Stimulated activated CD4-positive, alpha-beta T cell treated with anti-CD3 and anti-CD28 coated beads, Interleukin-1b, Interleukin-23, amount 100 ng/mL, for 24 hours (primary cell): ENCODE measurements around the gene COX7B.
"Not testable (repeated sequence)": the region's sequence is repeated elsewhere in the genome, so short reads cannot be mapped to it uniquely, and the experiment has no call there.

Experiments used
- DNase-seq, 4 experiments: peaks; one replicate each; pipeline ENCODE4 v3.0.0-alpha.2; 2020; ENCODE audit warnings: low read depth in 4 of 4, low spot score in 1 of 4

The COX7B gene

DNA sequence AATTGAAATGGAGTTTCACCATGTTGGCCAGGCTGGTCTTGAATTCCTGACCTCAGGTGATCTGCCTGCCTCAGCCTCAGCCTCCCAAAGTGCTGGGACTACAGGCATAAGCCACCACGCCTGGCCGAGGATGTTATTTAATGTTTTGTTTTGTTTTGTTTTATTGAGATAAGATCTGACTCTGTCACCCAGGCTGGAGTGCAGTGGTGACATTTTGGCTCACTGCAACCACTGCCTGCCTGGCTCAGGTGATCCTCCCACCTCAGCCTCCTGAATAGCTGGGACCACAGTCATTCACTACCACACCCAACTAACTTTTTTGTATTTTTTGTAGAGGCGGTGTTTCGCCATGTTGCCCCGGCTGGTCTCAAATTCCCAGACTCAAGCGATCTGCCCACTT lies 45.8 kb downstream of the COX7B start:
- not testable (repeated sequence) for DNase-seq

GRCh38 chrX:77945910-77946545 lies 46.8 kb downstream of the COX7B start:
- no peak for DNase-seq

DNA sequence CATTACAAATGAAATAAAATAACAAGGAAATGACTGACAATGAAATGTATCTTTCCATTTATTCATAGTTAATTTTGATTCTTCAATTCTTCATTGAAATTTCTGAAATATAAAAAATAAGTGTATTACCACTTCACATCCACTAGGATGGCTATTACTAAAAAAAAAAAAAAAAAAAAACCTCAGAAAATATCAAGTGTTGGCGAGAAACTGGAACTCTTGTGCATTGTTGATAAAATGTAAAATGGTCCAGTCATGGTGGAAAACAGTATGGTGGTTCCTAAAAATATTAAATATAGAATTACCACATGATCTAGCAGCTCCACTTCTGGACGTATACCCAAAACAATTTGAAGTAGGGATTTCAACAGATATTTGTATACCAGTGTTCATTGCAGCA lies 47.3 kb downstream of the COX7B start:
- DNase-seq: no peak

- DNase-seq: no peak
Measured at GRCh38 chrX:77949840-77950239, 50.6 kb downstream of the COX7B start.

- DNase-seq: no peak
Measured at GRCh38 chrX:77952173-77952572, 52.9 kb downstream of the COX7B start.

DNA sequence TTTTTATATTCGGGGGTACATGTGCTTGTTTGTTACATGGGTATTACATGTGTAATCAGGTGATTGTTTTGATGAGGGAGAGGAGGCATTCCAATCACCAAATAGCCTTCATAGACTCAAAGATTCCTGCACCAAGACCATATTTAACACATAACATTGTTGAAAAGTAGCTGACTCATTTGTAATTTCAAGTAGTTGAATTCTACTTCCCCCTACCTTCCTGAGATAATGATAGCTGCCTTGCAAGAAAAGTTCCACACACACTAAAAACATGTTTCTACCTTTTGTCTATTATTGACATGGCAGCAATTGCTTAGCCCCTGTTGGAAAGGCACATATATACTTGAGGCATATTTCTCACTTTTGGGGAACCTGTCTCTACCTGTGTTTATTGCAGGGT lies 54.0 kb downstream of the COX7B start:
- DNase-seq: no peak

- no peak for DNase-seq
Measured at GRCh38 chrX:77953708-77954107, 54.4 kb downstream of the COX7B start.
